Prostate gland (tissue), 2 donors: ENCODE results near the gene BRF1.

ENCODE experiments used
- CTCF ChIP-seq, 4 experiments: fragments of 200-600 bp in 2 of 4; fragments of 450-650 bp in 2 of 4; sonication (generic) in 2 of 4; IDR thresholded peaks; 1 replicate in 3 of 4; 2 replicates in 1 of 4; pipeline ENCODE4 v1.5.1; 2016 to 2019; ENCODE audit warnings: antibody characterized with exemption in 4 of 4, mild to moderate bottlenecking in 2 of 4, moderate library complexity in 2 of 4
- POLR2A ChIP-seq: fragments of 450-650 bp; IDR thresholded peaks from one replicate; pipeline ENCODE4 v1.6.1; 2016; ENCODE audit warnings: antibody characterized with exemption, mild to moderate bottlenecking

- TF ChIP-seq POLR2A (no peak), CTCF (IDR thresholded peaks at IDR 0.05) (no peak)
Observed at GRCh38 chr14:105178868-105179140, 122.0 kb downstream of the BRF1 start.
